Eye (tissue), 1 donor: ENCODE measurements around the gene MGRN1.
"Not testable (repeated sequence)": the region's sequence is repeated elsewhere in the genome, so short reads cannot be mapped to it uniquely, and the experiment has no call there.

ENCODE experiments used
- DNase-seq: peaks from one replicate; pipeline ENCODE4 v3.0.0-alpha.2; 2015

MGRN1 gene

GRCh38 chr16:4701791-4702465, 77.3 kb downstream of the MGRN1 start:
- no peak for DNase-seq

DNA sequence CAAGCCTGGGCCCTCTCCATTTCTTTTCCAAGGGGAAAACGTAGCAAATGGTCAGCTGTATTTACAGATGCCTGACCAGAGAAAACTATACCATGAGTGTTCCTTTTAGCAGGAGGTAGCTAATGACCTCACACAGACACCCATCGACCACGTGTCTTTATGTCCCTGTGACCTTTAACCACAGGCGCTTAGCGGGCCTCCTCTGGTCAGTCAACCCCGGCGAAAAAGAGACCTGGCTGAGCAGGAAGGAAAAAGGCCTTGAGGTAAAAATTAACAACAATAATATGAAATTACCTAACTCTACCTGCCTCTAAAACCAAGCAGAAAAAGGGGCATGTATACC, 77.8 kb downstream of the MGRN1 start:
- DNase-seq, result no peak

GRCh38 chr16:4703906-4704305, 79.3 kb downstream of the MGRN1 start:
- no peak for DNase-seq

- no peak for DNase-seq
Measured at GRCh38 chr16:4704491-4704890, 79.9 kb downstream of the MGRN1 start.

DNA sequence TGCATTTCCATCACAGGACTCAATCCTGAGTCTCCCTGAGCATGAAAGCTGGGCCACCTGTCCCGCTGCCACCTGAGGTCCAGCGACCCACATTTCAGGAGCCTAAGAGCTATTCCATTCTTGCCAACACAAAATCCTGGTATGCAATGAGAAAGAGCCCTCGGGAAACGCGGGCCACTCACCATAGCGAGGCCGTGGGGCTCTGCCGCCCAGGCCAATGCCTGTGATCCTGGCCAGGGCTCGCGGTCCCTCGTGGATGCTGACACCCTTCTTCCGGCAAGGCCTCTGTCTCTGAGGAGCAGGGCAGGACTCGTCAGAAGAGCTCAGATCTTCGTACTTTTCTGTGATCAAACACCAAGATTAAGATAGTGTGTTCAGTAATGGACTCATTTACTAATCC, 80.3 kb downstream of the MGRN1 start:
- no peak for DNase-seq

DNA sequence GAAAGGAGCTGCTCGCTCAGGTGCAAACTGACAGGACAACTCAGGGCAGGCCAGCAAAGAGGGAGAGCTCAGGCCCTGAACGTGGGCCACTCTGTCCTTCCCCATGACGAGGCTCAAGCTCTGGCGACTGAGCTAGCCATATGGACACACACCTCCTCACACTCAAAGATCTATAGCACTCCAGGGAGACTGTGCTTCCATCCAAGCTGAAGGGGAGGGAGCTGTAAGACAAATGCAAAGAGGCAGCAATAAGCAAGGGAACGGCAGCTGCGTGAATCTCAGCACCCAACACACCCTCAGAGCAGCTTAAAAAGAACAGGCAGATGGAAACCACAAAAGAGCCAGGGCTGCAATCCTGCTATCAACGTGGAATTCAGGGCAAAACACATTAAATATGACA, 82.2 kb downstream of the MGRN1 start:
- DNase-seq, result no peak

DNA sequence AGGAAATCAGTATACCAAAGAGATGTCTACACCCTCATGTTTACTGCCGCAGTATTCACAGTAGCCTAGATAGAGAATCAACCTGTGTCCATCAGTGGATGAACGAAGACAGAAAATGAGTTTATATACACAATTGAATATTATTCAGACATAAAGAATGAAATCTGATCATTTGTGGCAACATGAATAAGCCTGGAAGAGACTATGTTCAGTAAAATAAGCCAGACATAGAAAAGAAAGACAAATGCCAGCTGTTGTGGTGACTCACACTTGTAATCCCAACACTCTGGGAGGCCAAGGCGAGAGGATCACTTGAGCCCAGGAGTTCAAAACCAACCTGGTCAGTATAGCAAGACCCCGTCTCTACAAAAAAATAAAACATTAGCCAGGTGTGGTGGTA, 84.9 kb downstream of the MGRN1 start:
- no peak for DNase-seq

- DNase-seq, result no peak
Measured at GRCh38 chr16:4713663-4714501, 89.3 kb downstream of the MGRN1 start.

DNA sequence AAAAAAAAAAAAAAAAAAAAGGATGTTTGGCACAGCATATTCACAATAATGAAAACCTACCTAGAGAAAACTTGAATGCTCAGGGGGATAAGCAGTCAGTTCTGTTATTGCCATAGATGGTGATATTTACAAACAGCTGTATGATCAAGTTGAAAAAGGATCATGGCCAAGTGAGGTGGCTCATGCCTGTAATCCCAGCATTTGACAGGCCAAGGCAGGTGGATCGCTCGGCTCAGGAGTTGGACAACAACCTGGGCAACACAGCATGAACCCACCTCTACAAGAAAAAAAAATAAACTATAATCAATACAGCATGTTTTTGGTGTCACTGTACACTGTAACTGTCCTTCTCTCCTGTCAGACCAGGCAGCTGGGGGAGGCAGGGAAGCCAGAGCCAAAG, 90.4 kb downstream of the MGRN1 start:
- DNase-seq, result no peak

DNA sequence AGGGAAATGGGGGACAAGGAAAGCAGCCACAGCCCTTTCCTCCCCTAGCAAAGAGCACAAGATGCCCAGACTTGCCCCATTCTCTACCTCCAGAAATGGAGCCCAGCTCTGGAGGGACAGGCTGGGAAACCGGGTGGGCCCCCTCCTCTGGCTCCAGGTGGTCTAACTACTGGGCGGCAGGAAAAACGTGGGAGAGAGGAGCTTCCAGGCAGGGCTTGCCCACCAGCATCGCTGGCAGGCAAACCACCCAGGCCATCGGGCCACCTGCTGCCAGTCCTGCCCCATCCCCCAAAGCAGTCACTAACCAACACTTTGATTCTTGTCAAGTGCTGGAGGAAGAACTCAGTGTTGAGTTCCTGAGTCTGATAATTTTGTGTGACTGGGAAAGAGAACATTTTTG, 93.8 kb downstream of the MGRN1 start:
- DNase-seq, result no peak

GRCh38 chr16:4723071-4723767, 98.6 kb downstream of the MGRN1 start:
- DNase-seq, result no peak

- DNase-seq, result no peak
Measured at GRCh38 chr16:4724661-4725270, 100.1 kb downstream of the MGRN1 start.

GRCh38 chr16:4726616-4727015, 102.0 kb downstream of the MGRN1 start:
- DNase-seq, result no peak

DNA sequence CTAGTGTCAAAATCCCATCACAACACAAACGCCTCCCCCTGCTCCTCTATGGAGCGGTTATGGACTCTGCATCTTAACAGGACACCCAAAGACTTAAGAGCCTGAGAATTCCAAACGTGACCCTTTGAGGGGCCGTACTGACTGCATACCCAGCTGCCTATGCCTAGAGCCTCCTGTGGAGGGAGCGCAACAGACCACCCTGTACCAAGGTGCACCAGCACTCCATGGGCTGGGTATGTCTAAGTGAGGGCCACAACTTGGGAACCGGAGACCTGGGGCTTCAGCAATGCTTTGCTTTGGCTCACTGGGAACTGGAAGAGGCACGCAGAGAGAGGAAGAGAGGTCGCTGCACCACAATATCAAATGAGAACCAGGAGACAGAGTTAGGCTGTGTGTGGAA, 104.0 kb downstream of the MGRN1 start:
- DNase-seq, result no peak

- DNase-seq, result no peak
Measured at GRCh38 chr16:4729876-4730275, 105.2 kb downstream of the MGRN1 start.

GRCh38 chr16:4733211-4733742, 108.7 kb downstream of the MGRN1 start:
- peak; percentile 29 for DNase-seq

- no peak for DNase-seq
Measured at GRCh38 chr16:4733747-4734062, 109.1 kb downstream of the MGRN1 start.

- DNase-seq, result peak; percentile 96
Measured at GRCh38 chr16:4734063-4734729, 109.6 kb downstream of the MGRN1 start, which contains the start of the genes ANKS3 and DNAAF8. Gene ANKS3 (minus strand): TSS chr16:4734271. CDS start chr16:4730149, 4,122 bp downstream. Gene DNAAF8 (plus strand): TSS chr16:4734537. CDS start chr16:4736515, 1,978 bp downstream.

- peak; percentile 94 for DNase-seq
Measured at GRCh38 chr16:4734730-4735535, 110.3 kb downstream of the MGRN1 start.

DNA sequence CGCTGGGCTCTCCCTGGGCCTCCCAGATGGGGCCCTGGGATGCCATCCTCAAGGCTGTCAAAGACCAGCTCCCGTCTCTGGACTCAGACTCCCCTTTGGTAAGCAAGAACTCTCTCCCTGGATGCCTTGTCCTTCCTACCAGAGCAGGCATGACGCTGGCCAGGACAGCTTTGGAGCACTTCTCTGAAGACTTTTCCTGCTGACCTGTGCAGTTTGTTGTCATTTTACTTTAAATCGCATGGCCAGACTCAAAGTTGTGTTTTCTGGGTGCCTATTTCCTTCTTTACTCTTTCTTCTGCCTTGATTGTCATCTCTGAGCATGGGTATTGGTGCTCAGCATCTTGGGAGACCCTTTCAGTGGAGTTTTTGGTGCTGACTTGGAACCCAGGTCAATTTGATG, 111.9 kb downstream of the MGRN1 start:
- DNase-seq, result no peak

DNA sequence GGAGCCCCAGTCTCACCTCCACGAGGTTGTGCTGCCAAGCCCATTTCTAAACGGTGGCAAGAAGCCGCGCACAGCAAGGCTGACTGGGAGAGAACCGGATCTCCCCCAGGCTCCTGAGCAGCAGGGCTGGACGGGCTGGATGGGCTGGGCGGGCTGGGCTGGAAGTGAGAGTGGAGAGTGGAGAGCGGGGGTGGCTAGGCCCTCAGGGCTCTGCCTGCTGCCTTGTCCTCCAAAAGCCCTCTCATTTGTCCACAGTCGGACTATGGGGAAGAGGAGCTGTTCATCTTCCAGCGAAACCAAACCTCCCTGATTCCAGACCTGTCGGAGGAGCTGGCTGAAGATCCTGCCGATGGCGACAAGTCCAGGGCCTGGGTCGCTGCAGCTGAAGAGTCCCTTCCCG, 112.9 kb downstream of the MGRN1 start:
- DNase-seq, result no peak

- not testable (repeated sequence) for DNase-seq
Measured at GRCh38 chr16:4738370-4738769, 113.7 kb downstream of the MGRN1 start.
